T-cell (primary cell): ENCODE measurements around the gene TOMM22. TPM values are rescaled to one million over a fixed set of nuclear protein-coding genes. Genes with fewer than 3 reads are reported as not detected.

Experiments
- total RNA-seq, 35 experiments: library from RNA in 6 of 35; stranded (reverse) in 6 of 35; fragments of 120-200 nt in 1 of 35; gene quantifications; one replicate each; pipeline versions ENCODE4 v1.2.1 to v1.2.4 and lab custom pipeline; 2013 to 2026

TOMM22 gene
- total RNA-seq, 5 donors from 2014 or later (not counting 1 experiment from before 2014, with no cell fraction given): 52.4 to 58.1 (median 53.3) TPM

Other genes starting within 250 kb of the TOMM22 start
- gene KCNJ4, start 226.8 kb upstream of the TOMM22 start, total RNA-seq: not detected
- gene KDELR3, start 213.9 kb upstream of the TOMM22 start, total RNA-seq: under 1 TPM in 3 of 5 donors, not detected in 2; 0.20 to 0.29 (median 0.25) TPM
- 100 to 1,000 TPM; 589 to 907 (median 850) TPM for gene DDX17, start 175.6 kb upstream of the TOMM22 start, total RNA-seq
- under 1 TPM in 4 of 5 donors, not detected in 1; 0.55 to 0.78 (median 0.68) TPM for gene DMC1, start 111.8 kb upstream of the TOMM22 start, total RNA-seq
- 1 to 10 TPM in 1 of 5 donors, under 1 TPM in 3, not detected in 1; 0.06 to 1.1 (median 0.41) TPM for gene FAM227A, start 25.6 kb upstream of the TOMM22 start, total RNA-seq
- 10 to 100 TPM; 10.3 to 32.0 (median 27.8) TPM for gene CBY1, start 25.3 kb upstream of the TOMM22 start, total RNA-seq
- 100 to 1,000 TPM in 2 of 5 donors, 10 to 100 TPM in 3; 78.4 to 164 (median 83.5) TPM for gene JOSD1, start 19.0 kb downstream of the TOMM22 start, total RNA-seq
- gene GTPBP1, start 24.0 kb downstream of the TOMM22 start, total RNA-seq: 100 to 1,000 TPM in 2 of 5 donors, 10 to 100 TPM in 3; 79.1 to 229 (median 83.3) TPM
- 1,000 to 10,000 TPM in 2 of 5 donors, 100 to 1,000 TPM in 3; 526 to 1,075 (median 979) TPM for gene SUN2, start 74.0 kb downstream of the TOMM22 start, total RNA-seq
- gene DNAL4, start 112.2 kb downstream of the TOMM22 start, total RNA-seq: 10 to 100 TPM in 2 of 5 donors, 1 to 10 TPM in 3; 5.4 to 13.0 (median 8.8) TPM
- 10 to 100 TPM in 2 of 5 donors, 1 to 10 TPM in 3; 4.9 to 13.2 (median 9.1) TPM for gene NPTXR, start 162.1 kb downstream of the TOMM22 start, total RNA-seq
- 10 to 100 TPM; 41.2 to 92.0 (median 87.1) TPM for gene CBX6, start 190.3 kb downstream of the TOMM22 start, total RNA-seq